MM.1S (cell line): ENCODE results near the gene AK8.

ENCODE experiments used
- DNase-seq: peaks from one replicate; pipeline ENCODE4 v3.0.0-alpha.2; 2015
- H2AFZ ChIP-seq: fragments of 300-600 bp; sonication (generic); 2 replicates; pipeline ENCODE4 v1.6.0; 2016; ENCODE audit warnings: antibody characterized with exemption, low read length
- H3F3A ChIP-seq: fragments of 300-600 bp; sonication (generic); 2 replicates; pipeline ENCODE4 v1.6.1; 2016; ENCODE audit warnings: mild to moderate bottlenecking, antibody characterized with exemption, low read length, moderate library complexity, mixed read lengths; ENCODE audit not compliant: insufficient read depth
- H3K27ac ChIP-seq: fragments of 300-600 bp; sonication (generic); 2 replicates; pipeline ENCODE4 v1.5.1; 2016; ENCODE audit warnings: mild to moderate bottlenecking, low read length
- H3K27me3 ChIP-seq: fragments of 300-600 bp; sonication (generic); replicated peaks from 2 replicates; pipeline ENCODE4 v1.6.0; 2016; ENCODE audit warnings: low read length; ENCODE audit not compliant: insufficient read depth
- H3K36me3 ChIP-seq: fragments of 300-600 bp; sonication (generic); replicated peaks from 2 replicates; pipeline ENCODE4 v1.6.1; 2016; ENCODE audit warnings: mild to moderate bottlenecking, low read length, mixed read lengths; ENCODE audit not compliant: insufficient read depth
- H3K4me1 ChIP-seq: fragments of 300-600 bp; sonication (generic); 2 replicates; pipeline ENCODE4 v1.6.1; 2016; ENCODE audit warnings: low read length, mixed read lengths
- H3K4me2 ChIP-seq: fragments of 300-600 bp; sonication (generic); 2 replicates; pipeline ENCODE4 v1.6.0; 2016; ENCODE audit warnings: low read depth, low read length
- H3K4me3 ChIP-seq: fragments of 300-600 bp; sonication (generic); 2 replicates; pipeline ENCODE4 v1.5.1; 2016; ENCODE audit warnings: low read length, mixed read lengths
- H3K79me2 ChIP-seq: fragments of 300-600 bp; sonication (generic); 2 replicates; pipeline ENCODE4 v1.6.1; 2016; ENCODE audit warnings: mixed run types, low read length, mixed read lengths
- H3K9ac ChIP-seq: fragments of 300-600 bp; sonication (generic); 2 replicates; pipeline ENCODE4 v1.6.1; 2016; ENCODE audit warnings: low read length, mixed read lengths
- H3K9me2 ChIP-seq: fragments of 300-600 bp; sonication (generic); replicated peaks from 2 replicates; pipeline ENCODE4 v1.6.1; 2016; ENCODE audit warnings: mild to moderate bottlenecking, low read length, mixed read lengths; ENCODE audit not compliant: insufficient read depth
- H3K9me3 ChIP-seq: fragments of 300-600 bp; sonication (generic); replicated peaks from 2 replicates; pipeline ENCODE4 v1.6.1; 2016; ENCODE audit warnings: mild to moderate bottlenecking, low read length, mixed read lengths; ENCODE audit not compliant: insufficient read depth
- H4K20me1 ChIP-seq: fragments of 300-600 bp; sonication (generic); 2 replicates; pipeline ENCODE4 v1.6.1; 2016; ENCODE audit warnings: mild to moderate bottlenecking, low read length, moderate library complexity, mixed read lengths; ENCODE audit not compliant: insufficient read depth
- CTCF ChIP-seq: fragments of 300-600 bp; sonication (generic); IDR thresholded peaks from 2 replicates; pipeline ENCODE4 v1.5.1; 2016; ENCODE audit warnings: antibody characterized with exemption, low read length, mixed read lengths
- EZH2 ChIP-seq: fragments of 300-600 bp; sonication (generic); optimal IDR thresholded peaks from 2 replicates; pipeline ENCODE3; 2017; ENCODE audit warnings: low read depth, mild to moderate bottlenecking, antibody characterized with exemption, low read length, mixed read lengths
- EZH2phosphoT487 ChIP-seq: fragments of 300-600 bp; sonication (generic); IDR thresholded peaks from 2 replicates; pipeline ENCODE4 v1.6.1; 2018; ENCODE audit warnings: antibody characterized with exemption, low read length

AK8 gene

DNA sequence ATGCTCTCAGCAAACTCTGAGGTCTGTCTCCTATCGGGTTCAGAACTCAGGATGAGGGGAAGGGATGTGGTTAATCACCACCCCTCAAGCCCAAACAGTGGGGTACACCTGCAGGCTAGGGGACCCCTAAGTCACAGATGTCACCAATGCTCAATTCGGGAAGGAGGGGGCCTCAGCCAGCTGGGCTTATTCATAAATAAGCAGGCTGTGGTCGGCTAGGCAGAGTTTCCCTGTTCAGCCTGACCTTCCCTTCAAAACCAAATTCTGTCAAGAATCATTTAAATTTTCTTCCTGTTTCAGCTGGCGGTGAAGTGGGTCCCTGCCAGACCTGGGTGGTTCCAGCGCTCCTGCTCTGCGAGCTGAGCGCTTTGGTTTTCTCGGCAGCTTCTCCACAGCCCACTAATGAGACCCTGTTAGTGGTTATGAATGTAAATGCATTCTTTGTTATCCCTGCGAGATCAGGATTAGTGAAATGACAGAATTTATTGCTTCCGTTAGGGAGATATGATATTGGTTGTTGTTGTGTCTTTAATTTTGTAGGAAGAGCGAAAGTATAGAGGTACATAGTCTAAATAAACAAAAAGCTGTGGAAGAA lies 68.3 kb downstream of the AK8 start:
- H3K9me2 ChIP-seq, result no peaks in the 10 kb centered on the region
- TF ChIP-seq CTCF (no peak), EZH2 (no peak), EZH2phosphoT487 (no peak)
- H3K36me3 ChIP-seq, result no peaks in the 10 kb centered on the region
- H3F3A ChIP-seq, result no peaks in the 10 kb centered on the region
- DNase-seq, result no peak
- H3K27me3 ChIP-seq, result peaks cover 72% of the 10 kb centered on the region
- H3K4me2 ChIP-seq, result no peak overlapping the region
- H4K20me1 ChIP-seq, result no peaks in the 10 kb centered on the region
- no peaks in the 10 kb centered on the region for H3K79me2 ChIP-seq
- H3K27ac ChIP-seq, result no peak overlapping the region
- H3K4me1 ChIP-seq, result no peaks in the 10 kb centered on the region
- no peak overlapping the region for H2AFZ ChIP-seq
- no peak overlapping the region for H3K9ac ChIP-seq
- H3K9me3 ChIP-seq, result no peaks in the 10 kb centered on the region
- H3K4me3 ChIP-seq, result no peak overlapping the region

GRCh38 chr9:132808645-132809044 lies 69.4 kb downstream of the AK8 start:
- Histone ChIP-seq H3K4me3 (no peak overlapping the region), H3K79me2 (no peaks in the 10 kb centered on the region), H4K20me1 (no peaks in the 10 kb centered on the region), H3F3A (no peaks in the 10 kb centered on the region), H3K36me3 (no peaks in the 10 kb centered on the region), H3K27me3 (peaks cover 82% of the 10 kb centered on the region), H2AFZ (no peak overlapping the region), H3K4me2 (no peak overlapping the region), H3K9ac (no peak overlapping the region), H3K9me2 (no peaks in the 10 kb centered on the region), H3K4me1 (no peaks in the 10 kb centered on the region), H3K27ac (no peak overlapping the region), H3K9me3 (no peaks in the 10 kb centered on the region)
- no peak for DNase-seq
- TF ChIP-seq CTCF (no peak), EZH2phosphoT487 (no peak), EZH2 (no peak)

- no peak overlapping the region for H3K4me2 ChIP-seq
- H4K20me1 ChIP-seq, result no peaks in the 10 kb centered on the region
- H3K9me2 ChIP-seq, result no peaks in the 10 kb centered on the region
- no peak for DNase-seq
- H3K4me1 ChIP-seq, result no peaks in the 10 kb centered on the region
- no peaks in the 10 kb centered on the region for H3K36me3 ChIP-seq
- H3K79me2 ChIP-seq, result no peaks in the 10 kb centered on the region
- H3F3A ChIP-seq, result no peaks in the 10 kb centered on the region
- TF ChIP-seq EZH2 (no peak), CTCF (no peak), EZH2phosphoT487 (no peak)
- peaks cover 96% of the 10 kb centered on the region for H3K27me3 ChIP-seq
- H3K9me3 ChIP-seq, result no peaks in the 10 kb centered on the region
- no peak overlapping the region for H2AFZ ChIP-seq
- no peak overlapping the region for H3K27ac ChIP-seq
- no peak overlapping the region for H3K4me3 ChIP-seq
- H3K9ac ChIP-seq, result no peak overlapping the region
These were observed 71.2 kb downstream of the AK8 start for GRCh38 chr9:132806723-132807421.
